ENCODE measurements around the gene ETV3.

- TF ChIP-seq CTCF (IDR thresholded peaks at IDR 0.05) (no peak), POLR2A (IDR thresholded peaks at IDR 0.05) (no peak)
Observed at GRCh38 chr1:157115429-157115838, 22.8 kb downstream of the ETV3 start.
